RWPE1 (cell line): ENCODE data around the gene NADK.
A peak's percentile ranks its signal among the peaks of the same experiment; 100 is the strongest.

Experiments
- CTCF ChIA-PET: fragments of 350-600 bp; sonication (Branson Sonifier 250); formaldehyde crosslinking; extraction: SDS; loops from one replicate; lab custom pipeline; 2021; lab: Yijun Ruan, JAX
- POLR2A ChIA-PET: fragments of 400-600 bp; formaldehyde crosslinking; extraction: SDS; loops from one replicate; lab custom pipeline; 2020; ENCODE audit warnings: antibody characterized with exemption; ENCODE audit not compliant: low non-redundant PET; lab: Yijun Ruan, JAX
- DNase-seq: peaks from one replicate; pipeline ENCODE4 v3.0.0; 2012; ENCODE audit warnings: low spot score
- H3K27ac ChIP-seq: fragments of 450-650 bp; 2 replicates; pipeline ENCODE4 v1.5.1; 2017
- CTCF ChIP-seq: fragments of 450-650 bp; conservative IDR thresholded peaks from 2 replicates; pipeline ENCODE4 v1.5.1; 2017; ENCODE audit warnings: low read depth, mild to moderate bottlenecking

NADK gene

GRCh38 chr1:1761504-1762376 is 16.5 kb downstream of the NADK start:
- ChIA-PET CTCF (no interaction called here), POLR2A (interaction anchor here (0.6 kb wide), 1 partner anchor 186 kb away, joined by 3 read pairs; no protein-coding TSS in a partner anchor)
- H3K27ac ChIP-seq, result peak overlapping the region; percentile 89
- no peak for DNase-seq
- no peak for TF ChIP-seq CTCF

GRCh38 chr1:1760715-1761114 is 17.6 kb downstream of the NADK start:
- DNase-seq, result no peak
- no peak for TF ChIP-seq CTCF
- ChIA-PET POLR2A (no interaction called here), CTCF (interaction anchor here (0.5 kb wide), 1 partner anchor 16 kb away, joined by 3 read pairs; no protein-coding TSS in a partner anchor)
- peak overlapping the region; percentile 89 for H3K27ac ChIP-seq

GRCh38 chr1:1760345-1760650 is 18.0 kb downstream of the NADK start:
- no peak for TF ChIP-seq CTCF
- H3K27ac ChIP-seq, result peak overlapping the region; percentile 89
- POLR2A ChIA-PET, result no interaction called here
- CTCF ChIA-PET, result interaction anchor here (1.2 kb wide), 1 partner anchor 35 kb away, joined by 3 read pairs; no protein-coding TSS in a partner anchor
- DNase-seq, result no peak

GRCh38 chr1:1759456-1760344 is 18.6 kb downstream of the NADK start:
- no peak for DNase-seq
- CTCF ChIA-PET, result interaction anchor here (1.2 kb wide), 1 partner anchor 35 kb away, joined by 3 read pairs; no protein-coding TSS in a partner anchor
- no peak for TF ChIP-seq CTCF
- peak overlapping the region; percentile 89 for H3K27ac ChIP-seq
- POLR2A ChIA-PET, result no interaction called here

- DNase-seq, result peak; percentile 67
- CTCF ChIA-PET, result interaction anchor here (0.9 to 1.2 kb wide), 3 partner anchors 34 to 150 kb away, joined by 3 to 5 read pairs (median 3); no protein-coding TSS in a partner anchor
- POLR2A ChIA-PET, result no interaction called here
- H3K27ac ChIP-seq, result peak overlapping the region; percentile 89
- no peak for TF ChIP-seq CTCF
Measured at GRCh38 chr1:1758692-1759455, 19.4 kb downstream of the NADK start.
